Thoracic aorta (tissue), 2 donors: ENCODE data around the gene INPP5A. TPM values are rescaled to one million over a fixed set of nuclear protein-coding genes. Genes with fewer than 3 reads are reported as not detected.
A peak's percentile ranks its signal among the peaks of the same experiment; 100 is the strongest.

Source experiments
- ATAC-seq: fragments of 150-250 bp; one replicate; pipeline ENCODE4 v1.8.0; 2017; ENCODE audit warnings: low read depth; ENCODE audit not compliant: insufficient number of reproducible peaks, low FRiP score
- DNase-seq: peaks from one replicate; pipeline ENCODE4 v3.0.0-alpha.2; 2020; ENCODE audit warnings: low spot score
- H3K27ac ChIP-seq, 2 donors: fragments of 200-600 bp; sonication (generic); 1 replicate in 1 of 2; 2 replicates in 1 of 2; pipeline ENCODE4 v1.5.1; 2016; ENCODE audit warnings: mild to moderate bottlenecking in 2 of 2, moderate library complexity in 2 of 2
- H3K27me3 ChIP-seq: fragments of 200-600 bp; sonication (generic); replicated peaks from 2 replicates; pipeline ENCODE4 v1.6.0; 2016; ENCODE audit warnings: mild to moderate bottlenecking; ENCODE audit not compliant: insufficient read depth
- H3K36me3 ChIP-seq: fragments of 200-600 bp; sonication (generic); one replicate; pipeline ENCODE4 v1.5.1; 2016
- H3K4me1 ChIP-seq, 2 donors: fragments of 200-600 bp; sonication (generic); 1 replicate in 1 of 2; 2 replicates in 1 of 2; pipeline versions ENCODE4 v1.5.1 to v1.6.0; 2016; ENCODE audit warnings: low read depth in 2 of 2, mild to moderate bottlenecking in 1 of 2; ENCODE audit not compliant: control insufficient read depth in 1 of 2
- H3K4me3 ChIP-seq: fragments of 200-600 bp; sonication (generic); 2 replicates; pipeline ENCODE4 v1.5.1; 2016; ENCODE audit warnings: mild to moderate bottlenecking
- H3K9me3 ChIP-seq: fragments of 200-600 bp; sonication (generic); 2 replicates; pipeline ENCODE4 v1.5.1; 2016
- CTCF ChIP-seq: fragments of 200-600 bp; sonication (generic); IDR thresholded peaks from one replicate; pipeline ENCODE4 v1.5.1; 2019; ENCODE audit warnings: antibody characterized with exemption
- total RNA-seq, 2 donors: library from RNA; depleted of rRNA; stranded (reverse); fragments of >200 nt; gene quantifications; one replicate each; pipeline versions ENCODE4 v1.1.0 to v1.2.3, GENCODE V29; 2016

The INPP5A gene
- total RNA-seq, 2 donors from 2014 or later: 120 to 142 TPM

DNA sequence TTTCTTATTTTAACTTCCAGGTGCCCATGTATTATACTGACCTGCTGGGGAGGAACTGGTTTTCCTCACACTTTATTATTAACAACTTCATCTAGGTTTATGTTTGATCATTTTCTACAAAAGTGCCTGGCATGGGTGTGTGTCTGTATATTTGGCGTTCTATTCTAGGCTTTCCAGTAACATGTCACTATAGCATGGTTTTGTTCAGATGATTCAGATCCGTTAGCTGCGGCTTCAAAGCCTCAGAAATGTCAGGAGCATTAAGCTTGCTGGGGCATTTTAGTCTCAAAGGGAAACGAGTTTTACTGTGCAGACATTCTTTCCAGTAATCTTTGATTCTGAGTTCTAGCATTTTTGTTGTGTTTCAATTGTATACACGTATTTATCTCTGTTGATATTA lies 2.3 kb downstream of the INPP5A start:
- no peaks in the 10 kb centered on the region for H3K9me3 ChIP-seq
- peak overlapping the region; percentile 94 for H3K4me3 ChIP-seq
- DNase-seq (no peak), ATAC-seq (no peak)
- H3K4me1 ChIP-seq: peaks cover 31 to 71% of the 10 kb centered on the region in 2 donors
- peak overlapping the region; percentile 83 to 87 for H3K27ac ChIP-seq
- H3K27me3 ChIP-seq: no peaks in the 10 kb centered on the region
- TF ChIP-seq CTCF: no peak
- no peaks in the 10 kb centered on the region for H3K36me3 ChIP-seq

DNA sequence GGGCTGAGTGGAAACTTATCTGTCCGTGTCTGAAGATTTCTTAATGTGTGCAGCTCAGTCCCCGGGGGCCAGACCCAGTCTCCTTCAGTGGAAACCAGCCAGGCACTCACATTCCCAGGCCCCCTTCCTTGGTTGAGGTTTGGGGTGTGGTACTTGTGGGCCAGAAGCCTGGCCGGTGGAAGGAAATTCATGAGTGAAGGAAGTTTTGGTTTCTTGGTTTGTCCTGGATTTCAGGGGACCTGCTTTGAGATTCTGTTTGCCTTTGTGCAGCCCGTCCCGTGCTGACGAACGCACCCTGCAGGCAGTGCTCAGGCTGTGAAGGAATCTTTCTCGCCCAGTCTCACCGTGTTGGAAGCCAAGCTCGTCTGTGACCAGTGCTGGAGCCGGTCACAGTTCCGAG lies 2.9 kb downstream of the INPP5A start:
- H3K9me3 ChIP-seq: no peaks in the 10 kb centered on the region
- no peak for ATAC-seq
- peak overlapping the region; percentile 94 for H3K4me3 ChIP-seq
- no peaks in the 10 kb centered on the region for H3K36me3 ChIP-seq
- no peak for DNase-seq
- no peak for TF ChIP-seq CTCF
- H3K27ac ChIP-seq: peak overlapping the region in 1 of 2 donors; percentile 87
- H3K4me1 ChIP-seq: peaks cover 31 to 76% of the 10 kb centered on the region in 2 donors
- no peaks in the 10 kb centered on the region for H3K27me3 ChIP-seq

- Histone ChIP-seq H3K9me3 (no peaks in the 10 kb centered on the region), H3K4me1 (peaks cover 30 to 76% of the 10 kb centered on the region in 2 donors), H3K36me3 (no peaks in the 10 kb centered on the region), H3K27me3 (no peaks in the 10 kb centered on the region), H3K27ac (no peak overlapping the region), H3K4me3 (no peak overlapping the region)
- TF ChIP-seq CTCF: no peak
- DNase-seq (no peak), ATAC-seq (no peak)
Observed at GRCh38 chr10:132541129-132541528, 3.5 kb downstream of the INPP5A start.

- ATAC-seq (no peak), DNase-seq (no peak)
- H3K36me3 ChIP-seq: no peaks in the 10 kb centered on the region
- no peak for TF ChIP-seq CTCF
- H3K4me3 ChIP-seq: peak overlapping the region; percentile 31
- H3K4me1 ChIP-seq: peaks cover 30 to 76% of the 10 kb centered on the region in 2 donors
- H3K9me3 ChIP-seq: no peaks in the 10 kb centered on the region
- H3K27ac ChIP-seq: no peak overlapping the region
- H3K27me3 ChIP-seq: no peaks in the 10 kb centered on the region
Observed at GRCh38 chr10:132541601-132542011, 4.0 kb downstream of the INPP5A start.

DNA sequence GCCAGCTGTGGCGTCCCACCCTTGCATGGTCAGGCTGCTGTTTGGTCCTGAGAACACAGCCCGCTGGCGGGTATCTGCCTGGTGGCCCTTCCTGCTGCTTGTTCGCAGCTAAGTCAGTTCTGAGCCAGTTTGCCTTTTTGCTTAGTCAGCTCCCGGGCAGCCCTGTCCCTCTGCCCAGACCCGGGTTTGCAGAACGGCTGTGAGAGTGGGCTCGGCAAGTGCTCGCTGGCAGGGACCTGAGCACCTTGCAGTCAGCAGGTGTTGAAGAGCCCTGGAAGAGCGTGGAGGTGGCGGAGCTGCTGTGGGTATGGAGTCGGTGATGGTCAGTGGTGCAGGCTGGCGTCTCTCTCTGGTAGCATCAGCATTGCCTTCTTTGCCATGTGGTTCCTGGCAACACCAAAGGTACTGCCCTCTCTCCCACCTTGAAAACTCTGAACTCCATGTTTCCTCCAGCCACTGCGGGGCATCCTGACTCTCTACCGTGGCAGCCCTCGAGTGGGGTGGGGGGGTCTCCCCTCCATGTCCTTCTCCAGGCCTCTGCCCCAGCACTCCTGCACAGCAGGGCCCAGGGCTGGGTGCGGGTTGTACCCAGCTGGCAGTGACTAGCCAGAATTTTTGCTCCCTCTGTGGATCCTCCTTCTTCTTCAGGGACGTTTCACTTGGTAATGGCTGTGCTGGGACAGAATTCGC lies 4.6 kb downstream of the INPP5A start:
- no peaks in the 10 kb centered on the region for H3K9me3 ChIP-seq
- H3K36me3 ChIP-seq: no peaks in the 10 kb centered on the region
- TF ChIP-seq CTCF: no peak
- DNase-seq (peak; percentile 1), ATAC-seq (no peak)
- H3K27me3 ChIP-seq: no peaks in the 10 kb centered on the region
- peak overlapping the region; percentile 31 for H3K4me3 ChIP-seq
- H3K27ac ChIP-seq: no peak overlapping the region
- peaks cover 33 to 79% of the 10 kb centered on the region in 2 donors for H3K4me1 ChIP-seq
